H1 (cell line): ENCODE results near the gene CR2. TPM values are rescaled to one million over a fixed set of nuclear protein-coding genes. Genes with fewer than 3 reads are reported as not detected.

Source experiments
- CTCF ChIA-PET: fragments of 300-600 bp; sonication (Branson Sonifier 250); formaldehyde crosslinking; loops from one replicate; lab custom pipeline; 2021; ENCODE audit not compliant: partially characterized antibody; lab: Charles Lee
- POLR2A ChIA-PET: fragments of 300-600 bp; sonication (Branson Sonifier 250); formaldehyde crosslinking; loops from one replicate; lab custom pipeline; 2021; ENCODE audit warnings: inconsistent platforms; ENCODE audit not compliant: partially characterized antibody; lab: Charles Lee
- DNase-seq, 2 experiments: peaks; one replicate each; pipeline versions ENCODE4 v3.0.0 to v3.0.0-alpha.2; 2010 to 2022; ENCODE audit warnings: low spot score in 2 of 2, low read depth in 1 of 2, mixed read lengths in 1 of 2
- FAIRE-seq: peaks from 2 replicates; lab custom pipeline; 2011; peaks lifted over from hg19 to GRCh38; lab: Jason Lieb, UNC
- H2AFZ ChIP-seq: 2 replicates; pipeline ENCODE4 v1.8.1; 2012; ENCODE audit warnings: low read length, inconsistent platforms
- H2AK5ac ChIP-seq: 2 replicates; pipeline ENCODE4 v1.6.1; 2013; ENCODE audit warnings: low read depth, low read length
- H2BK120ac ChIP-seq: replicated peaks from 2 replicates; pipeline ENCODE3; 2013; ENCODE audit warnings: low read depth, low read length, inconsistent platforms
- H2BK12ac ChIP-seq: 2 replicates; pipeline ENCODE4 v1.6.1; 2013; ENCODE audit warnings: low read depth, low read length
- H2BK15ac ChIP-seq: 2 replicates; pipeline ENCODE4 v1.6.1; 2013; ENCODE audit warnings: low read length
- H2BK20ac ChIP-seq: 2 replicates; pipeline ENCODE4 v1.6.1; 2013; ENCODE audit warnings: low read length
- H2BK5ac ChIP-seq: 2 replicates; pipeline ENCODE4 v1.6.1; 2013; ENCODE audit warnings: low read depth, low read length
- H3K14ac ChIP-seq: 2 replicates; pipeline ENCODE4 v1.6.1; 2013; ENCODE audit warnings: inconsistent platforms; ENCODE audit not compliant: insufficient read length
- H3K18ac ChIP-seq: 2 replicates; pipeline ENCODE4 v1.6.1; 2013; ENCODE audit warnings: low read length; ENCODE audit errors: extremely low read depth
- H3K23ac ChIP-seq: 2 replicates; pipeline ENCODE4 v1.6.1; 2013; ENCODE audit warnings: inconsistent platforms; ENCODE audit not compliant: insufficient read length
- H3K23me2 ChIP-seq: 2 replicates; pipeline ENCODE4 v1.6.1; 2013; ENCODE audit warnings: low read depth, low read length
- H3K27ac ChIP-seq: 2 replicates; pipeline ENCODE4 v1.6.1; 2011; ENCODE audit warnings: low read depth, low read length, inconsistent platforms
- H3K27me3 ChIP-seq, 4 experiments: replicated peaks in 1 of 4; 1 replicate in 1 of 4; 2 replicates in 3 of 4; pipeline versions ENCODE4 v1.6.1 to v1.8.1; 2011 to 2013; ENCODE audit warnings: low read length in 3 of 4, mild to moderate bottlenecking in 3 of 4, inconsistent platforms in 2 of 4, mixed read lengths in 2 of 4, moderate library complexity in 1 of 4; ENCODE audit not compliant: control insufficient read depth in 3 of 4, insufficient read depth in 3 of 4; ENCODE audit errors: extremely low read depth in 1 of 4
- H3K36me3 ChIP-seq, 4 experiments: 2 replicates each; pipeline versions ENCODE4 v1.6.1 to v1.8.1; 2011 to 2013; ENCODE audit warnings: mild to moderate bottlenecking in 4 of 4, low read length in 3 of 4, moderate library complexity in 2 of 4, control low read depth in 1 of 4, inconsistent platforms in 1 of 4; ENCODE audit not compliant: insufficient read depth in 4 of 4, control insufficient read depth in 2 of 4
- H3K4ac ChIP-seq: replicated peaks from 2 replicates; pipeline ENCODE3; 2013; ENCODE audit warnings: low read length, low read depth, mixed read lengths, inconsistent platforms; ENCODE audit not compliant: insufficient read length
- H3K4me1 ChIP-seq, 4 experiments: replicated peaks in 1 of 4; 1 replicate in 1 of 4; 2 replicates in 3 of 4; pipeline versions ENCODE4 v1.6.1 to v1.8.1; 2011 to 2013; ENCODE audit warnings: low read length in 3 of 4, inconsistent platforms in 2 of 4, mixed read lengths in 1 of 4; ENCODE audit not compliant: insufficient read depth in 4 of 4, control insufficient read depth in 3 of 4
- H3K4me2 ChIP-seq, 2 experiments: 2 replicates each; pipeline versions ENCODE4 v1.6.1 to v1.8.1; 2011 to 2013; ENCODE audit warnings: low read depth in 2 of 2, low read length in 2 of 2, control low read depth in 1 of 2, inconsistent platforms in 1 of 2, mild to moderate bottlenecking in 1 of 2; ENCODE audit not compliant: insufficient read depth in 1 of 2
- H3K4me3 ChIP-seq, 4 experiments: fragments of 200-600, 300-600 bp in 1 of 4; sonication (generic), shearing (Covaris generic), sonication (Bioruptor Twin) in 1 of 4; 2 replicates each; pipeline versions ENCODE4 v1.5.1 to v1.8.1; 2011 to 2016; ENCODE audit warnings: low read length in 4 of 4, low read depth in 3 of 4, control low read depth in 2 of 4, inconsistent platforms in 2 of 4, mild to moderate bottlenecking in 2 of 4, mixed read lengths in 1 of 4, moderate library complexity in 1 of 4; ENCODE audit not compliant: insufficient read depth in 2 of 4; ENCODE audit errors: extremely low read depth in 1 of 4
- H3K56ac ChIP-seq: replicated peaks from 2 replicates; pipeline ENCODE3; 2013; ENCODE audit warnings: low read depth, mild to moderate bottlenecking, mixed read lengths, low read length, inconsistent platforms; ENCODE audit not compliant: insufficient read length
- H3K79me1 ChIP-seq: 2 replicates; pipeline ENCODE4 v1.6.1; 2013; ENCODE audit warnings: low read depth, low read length, control low read depth
- H3K79me2 ChIP-seq, 2 experiments: 2 replicates each; pipeline versions ENCODE4 v1.6.1 to v1.8.1; 2012 to 2013; ENCODE audit warnings: low read length in 2 of 2, mild to moderate bottlenecking in 2 of 2, inconsistent platforms in 1 of 2; ENCODE audit not compliant: insufficient read depth in 2 of 2, control insufficient read depth in 1 of 2
- H3K9ac ChIP-seq, 4 experiments: replicated peaks in 1 of 4; 1 replicate in 1 of 4; 2 replicates in 3 of 4; pipeline versions ENCODE4 v1.6.1 to v1.8.1; 2011 to 2013; ENCODE audit warnings: low read depth in 3 of 4, low read length in 3 of 4, control low read depth in 2 of 4, mild to moderate bottlenecking in 2 of 4, moderate library complexity in 2 of 4, inconsistent platforms in 1 of 4; ENCODE audit errors: extremely low read depth in 1 of 4
- H3K9me3 ChIP-seq, 2 experiments: 2 replicates each; pipeline versions ENCODE4 v1.6.1 to v1.8.1; 2012 to 2013; ENCODE audit warnings: mild to moderate bottlenecking in 2 of 2, moderate library complexity in 2 of 2, control low read depth in 1 of 2, inconsistent platforms in 1 of 2, low read depth in 1 of 2, low read length in 1 of 2, mixed read lengths in 1 of 2; ENCODE audit not compliant: insufficient read depth in 2 of 2
- H4K20me1 ChIP-seq, 2 experiments: replicated peaks in 1 of 2; 2 replicates each; pipeline versions ENCODE3 to v1.8.1; 2011 to 2013; ENCODE audit warnings: inconsistent platforms in 2 of 2, low read length in 2 of 2, mild to moderate bottlenecking in 1 of 2; ENCODE audit not compliant: insufficient read depth in 2 of 2, control insufficient read depth in 1 of 2
- H4K5ac ChIP-seq: 2 replicates; pipeline ENCODE4 v1.6.1; 2013; ENCODE audit warnings: low read length, low read depth, mixed read lengths, inconsistent platforms; ENCODE audit not compliant: insufficient read length
- H4K8ac ChIP-seq: 2 replicates; pipeline ENCODE4 v1.8.0; 2013; ENCODE audit warnings: mild to moderate bottlenecking, moderate library complexity, low read length, inconsistent platforms; ENCODE audit not compliant: insufficient read depth; ENCODE audit errors: extremely low read depth
- H4K91ac ChIP-seq: replicated peaks from 2 replicates; pipeline ENCODE3; 2013; ENCODE audit warnings: low read length, mixed read lengths, inconsistent platforms; ENCODE audit not compliant: insufficient read length
- CBX5 ChIP-seq: fragments of 300-800, 300-1000 bp; sonication (generic); IDR thresholded peaks from 2 replicates; pipeline ENCODE4 v1.7.1; 2016; ENCODE audit warnings: antibody characterized with exemption, low read length, low read depth
- SAP30 ChIP-seq: fragments of 300-600 bp; sonication (generic); IDR thresholded peaks from 2 replicates; pipeline ENCODE4 v1.7.1; 2012; ENCODE audit warnings: low read length, moderate library complexity, mild to moderate bottlenecking, inconsistent platforms; ENCODE audit not compliant: insufficient read depth, insufficient replicate concordance
- SIN3A ChIP-seq, 2 experiments: IDR thresholded peaks in 1 of 2; conservative IDR thresholded peaks in 1 of 2; 2 replicates each; pipeline ENCODE4 v1.6.1; 2011 to 2012; ENCODE audit warnings: low read length in 2 of 2, improper control_type of control experiment in 1 of 2, low read depth in 1 of 2, mild to moderate bottlenecking in 1 of 2
- SIX5 ChIP-seq: IDR thresholded peaks from 2 replicates; pipeline ENCODE4 v1.6.1; 2011; ENCODE audit warnings: mild to moderate bottlenecking, low read depth, low read length
- SP2 ChIP-seq: IDR thresholded peaks from 2 replicates; pipeline ENCODE4 v1.6.1; 2012; ENCODE audit warnings: mild to moderate bottlenecking, low read length, inconsistent platforms
- TBP ChIP-seq: IDR thresholded peaks from 2 replicates; pipeline ENCODE4 v1.6.1; 2011; ENCODE audit warnings: low read depth, low read length, improper control_type of control experiment
- ZNF274 ChIP-seq: IDR thresholded peaks from 2 replicates; pipeline ENCODE4 v1.7.0; 2012; ENCODE audit warnings: low read length, borderline replicate concordance; ENCODE audit errors: extremely low read depth
- polyA plus RNA-seq, 7 experiments: library from polyadenylated mRNA; depleted of rRNA in 3 of 7; stranded (reverse) in 5 of 7; unstranded in 2 of 7; fragments of >200 nt in 5 of 7; fragments of 200-250 nt in 2 of 7; gene quantifications; 1 replicate in 5 of 7; 2 replicates in 1 of 7; 4 replicates in 1 of 7; pipeline versions ENCODE4 v1.2.1 to v1.2.3, GENCODE V29; 2011 to 2013; ENCODE audit warnings: missing spikeins in 2 of 7, mixed read lengths in 2 of 7
- total RNA-seq: library from RNA; stranded (reverse); fragmentation: NEBNext Ultra II Directional; extraction: Animal tissue kit (Norgen Biotek cat#: 25700); gene quantifications from 2 replicates; pipeline ENCODE4 v1.2.1, GENCODE V29; 2021

CR2 gene
- total and polyA plus RNA-seq, 2 of the 8 experiments (the other 6 are each of a cell fraction or from before 2014, with no cell fraction given) = 1.7 to 3.0 TPM

DNA sequence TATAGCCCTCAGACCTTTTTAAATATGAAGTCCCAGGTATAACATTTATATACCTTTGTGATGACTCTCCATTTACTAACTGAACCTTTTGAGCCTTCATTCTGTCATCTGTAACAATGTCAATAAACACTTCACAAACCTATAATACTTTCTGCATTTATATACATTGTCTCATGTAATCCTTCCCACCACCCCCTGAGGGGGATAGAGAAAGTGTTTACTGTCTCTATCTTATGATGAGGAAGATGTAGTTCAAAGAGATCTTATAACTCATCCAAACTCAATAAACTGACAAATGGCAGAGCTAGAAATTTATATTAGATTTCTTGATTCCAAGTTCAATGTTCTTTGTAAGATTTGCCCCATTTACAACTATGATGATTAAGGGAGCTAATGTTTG is 48.3 kb upstream of the CR2 start:
- no peak overlapping the region for H3K9ac ChIP-seq
- no peaks in the 10 kb centered on the region for H3K79me1 ChIP-seq
- H4K91ac ChIP-seq = no peak overlapping the region
- H3K23ac ChIP-seq = no peak overlapping the region
- no peak overlapping the region for H2BK15ac ChIP-seq
- no peak overlapping the region for H3K4me3 ChIP-seq
- no peak overlapping the region for H3K27ac ChIP-seq
- H2AFZ ChIP-seq = no peak overlapping the region
- TF ChIP-seq TBP (no peak), SIN3A (conservative IDR thresholded peaks at IDR 0.05 in 1 of 2, IDR thresholded peaks at IDR 0.05 in 1 of 2; ENCODE audit: low read depth in 1 of 2, low read length in 2 of 2) (no peak), SP2 (no peak), CBX5 (no peak), SIX5 (no peak), ZNF274 (no peak), SAP30 (no peak)
- TF ChIP-seq, all 59 proteins: peak for 0
- Histone ChIP-seq H2BK20ac (no peak overlapping the region), H3K23me2 (no peaks in the 10 kb centered on the region), H3K9me3 (no peaks in the 10 kb centered on the region), H2AK5ac (no peak overlapping the region), H3K56ac (no peak overlapping the region), H3K27me3 (no peaks in the 10 kb centered on the region), H4K5ac (no peak overlapping the region), H4K8ac (no peak overlapping the region), H3K18ac (no peak overlapping the region), H3K79me2 (no peaks in the 10 kb centered on the region), H3K36me3 (no peaks in the 10 kb centered on the region), H3K4ac (no peak overlapping the region), H3K14ac (no peak overlapping the region), H2BK120ac (no peak overlapping the region), H4K20me1 (no peaks in the 10 kb centered on the region), H3K4me2 (no peak overlapping the region), H2BK5ac (no peak overlapping the region), H3K4me1 (no peaks in the 10 kb centered on the region; a peak in 1 of 7 replicates), H2BK12ac (no peak overlapping the region)
- ChIA-PET POLR2A (no interaction called here), CTCF (interaction anchor here (0.6 to 5.9 kb wide), 26 partner anchors 8 to 327 kb away, joined by 3 to 39 read pairs (median 5); partner anchors contain the start of gene CD55)
- DNase-seq = no peak
- FAIRE-seq = no peak
